GM08714 (cell line): ENCODE measurements around the gene LIMS1.
"Not testable (repeated sequence)": the region's sequence is repeated elsewhere in the genome, so short reads cannot be mapped to it uniquely, and the experiment has no call there.

Experiments
- H3K4me3 ChIP-seq: fragments of 200-500 bp; sonication (Bioruptor generic); 2 replicates; pipeline ENCODE4 v1.5.1; 2014; ENCODE audit warnings: mild to moderate bottlenecking, low read length, inconsistent platforms
- ZNF274 ChIP-seq: IDR thresholded peaks from 2 replicates; pipeline ENCODE4 v1.6.1; 2012; ENCODE audit warnings: mild to moderate bottlenecking, low read depth, low read length

LIMS1 gene

DNA sequence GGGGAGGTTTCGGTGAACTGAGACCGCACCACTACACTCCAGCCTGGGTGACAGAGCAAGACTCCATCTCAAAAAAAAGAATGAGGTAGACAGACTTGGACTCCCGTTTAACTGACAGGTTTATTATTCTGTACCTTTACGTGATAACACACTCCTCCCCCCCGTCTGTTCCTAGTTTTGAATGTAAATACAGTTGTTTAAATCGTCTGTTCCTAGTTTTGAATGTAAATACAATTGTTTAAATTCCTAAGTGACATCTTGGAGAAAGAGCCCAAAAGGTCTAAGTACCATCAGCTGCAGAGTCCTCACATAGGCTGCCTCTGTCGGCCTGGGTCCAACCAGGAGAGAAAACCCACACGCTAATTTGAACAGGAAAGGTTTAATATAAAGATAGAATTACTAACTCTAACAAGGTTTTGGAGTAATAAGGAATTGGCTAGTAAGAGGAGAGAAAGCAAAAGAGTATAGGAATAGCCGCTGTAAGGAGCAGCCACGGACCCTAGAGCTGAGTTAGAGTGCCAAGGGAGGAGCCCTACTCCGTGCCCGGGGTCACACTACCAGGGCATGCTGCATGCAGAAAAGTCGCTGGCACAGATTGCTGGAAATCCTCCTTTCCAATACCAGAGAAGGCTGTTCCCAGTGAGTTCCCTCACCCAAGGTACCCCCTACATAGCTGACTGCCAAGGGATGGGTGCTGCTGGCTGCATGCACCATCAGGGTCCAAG, 101.5 kb downstream of the LIMS1 start:
- no peak overlapping the region for H3K4me3 ChIP-seq
- TF ChIP-seq ZNF274 = no peak

DNA sequence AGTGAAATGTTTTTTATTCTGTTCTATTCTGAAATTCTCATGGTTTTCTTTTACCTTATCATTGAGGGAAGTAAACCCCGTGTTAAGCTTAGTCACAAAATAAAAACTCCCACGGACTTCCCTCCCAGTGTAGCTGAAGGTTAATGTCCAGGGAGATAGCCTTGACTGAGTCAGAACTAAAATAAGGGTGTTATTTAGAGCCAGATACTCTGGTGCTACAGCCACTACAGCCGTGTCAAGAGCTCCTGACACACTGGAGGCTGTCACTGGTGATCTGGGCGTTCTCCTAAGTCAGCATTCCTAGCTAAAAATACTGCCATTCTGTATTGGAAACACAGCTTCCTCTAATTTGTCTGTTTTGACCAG, 103.0 kb downstream of the LIMS1 start:
- H3K4me3 ChIP-seq = no peak overlapping the region
- TF ChIP-seq ZNF274 = no peak

DNA sequence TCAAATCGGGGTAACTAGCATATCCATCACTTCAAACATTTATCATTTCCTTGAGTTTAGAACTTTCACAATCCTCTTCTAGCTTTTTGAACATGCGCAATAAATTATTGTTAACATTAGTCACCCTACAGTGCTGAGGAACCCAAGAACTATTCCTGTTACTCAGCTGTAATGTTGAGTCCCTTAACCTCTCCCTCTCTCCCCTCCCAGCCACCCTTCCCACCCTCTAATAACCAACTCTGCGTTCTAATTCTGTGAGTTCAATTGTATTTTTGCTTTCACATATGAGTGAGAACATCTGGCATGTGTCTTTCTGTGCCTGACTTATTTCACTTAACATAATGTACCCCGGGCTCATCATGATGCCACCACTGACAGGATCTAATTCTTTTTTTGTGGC, 106.5 kb downstream of the LIMS1 start:
- no peak overlapping the region for H3K4me3 ChIP-seq
- no peak for TF ChIP-seq ZNF274

DNA sequence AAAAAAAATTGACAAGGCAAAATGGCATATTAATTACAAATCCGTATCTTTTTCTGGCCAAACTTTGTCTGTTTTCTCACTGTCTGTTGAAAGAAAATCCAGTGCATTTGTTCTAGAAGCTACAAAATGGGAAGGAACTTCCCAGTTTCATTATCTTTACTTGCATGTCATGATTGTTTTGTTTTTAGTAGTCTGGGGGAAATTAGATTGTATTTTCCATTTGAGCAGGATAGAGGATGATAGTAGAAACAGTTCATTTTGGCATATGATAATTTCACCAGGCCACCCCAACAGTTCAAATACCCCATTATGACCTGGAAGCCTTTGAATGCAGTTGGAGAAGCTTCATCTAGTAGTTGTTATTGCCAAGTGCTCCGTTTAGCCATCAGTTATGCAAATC, 107.5 kb downstream of the LIMS1 start:
- H3K4me3 ChIP-seq = no peak overlapping the region
- no peak for TF ChIP-seq ZNF274

DNA sequence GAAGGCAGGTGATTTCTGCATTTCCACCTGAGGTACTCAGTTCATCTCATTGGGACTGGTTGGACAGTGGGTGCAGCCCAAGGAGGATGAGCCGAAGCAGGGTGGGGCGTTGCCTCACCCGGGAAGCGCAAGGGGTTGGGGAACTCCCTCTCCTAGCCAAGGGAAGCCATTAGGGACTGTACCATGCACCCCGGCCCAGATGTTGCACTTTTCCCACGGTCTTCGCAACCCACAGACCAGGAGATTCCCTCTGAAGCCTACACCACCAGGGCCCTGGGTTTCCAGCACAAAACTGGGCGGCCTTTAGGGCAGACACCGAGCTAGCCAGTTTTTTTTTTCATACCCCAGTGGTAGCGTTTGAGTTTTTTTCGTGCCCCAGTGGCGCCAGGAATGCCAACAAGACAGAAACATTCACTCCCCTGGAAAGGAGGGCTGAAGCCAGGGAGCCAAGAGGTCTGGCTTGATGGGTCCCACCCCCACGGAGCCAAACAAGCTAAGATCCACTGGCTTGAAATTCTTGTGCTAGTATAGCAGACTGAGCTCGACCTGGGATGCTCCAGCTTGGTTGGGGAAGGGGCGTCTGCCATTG, 109.1 kb downstream of the LIMS1 start:
- TF ChIP-seq ZNF274 = no peak
- no peak overlapping the region for H3K4me3 ChIP-seq

DNA sequence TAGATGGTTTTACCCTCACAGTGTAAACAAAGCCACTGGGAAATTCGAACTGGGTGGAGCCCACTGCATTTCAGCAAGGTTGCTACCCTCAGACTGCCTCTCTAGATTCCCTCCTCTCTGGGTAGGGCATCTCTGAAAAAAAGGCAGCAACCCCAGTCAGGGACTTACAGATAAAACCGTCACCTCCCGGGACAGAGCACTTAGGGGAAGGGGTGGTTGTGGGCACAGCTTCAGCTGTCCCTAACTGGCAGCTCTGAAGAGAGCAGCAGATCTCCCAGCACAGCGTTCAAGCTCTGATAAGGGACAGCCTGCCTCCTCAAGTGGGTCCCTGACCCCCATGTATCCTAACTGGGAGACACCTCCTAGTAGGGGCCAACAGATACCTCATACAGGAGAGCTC, 109.6 kb downstream of the LIMS1 start:
- H3K4me3 ChIP-seq = not testable (repeated sequence)

DNA sequence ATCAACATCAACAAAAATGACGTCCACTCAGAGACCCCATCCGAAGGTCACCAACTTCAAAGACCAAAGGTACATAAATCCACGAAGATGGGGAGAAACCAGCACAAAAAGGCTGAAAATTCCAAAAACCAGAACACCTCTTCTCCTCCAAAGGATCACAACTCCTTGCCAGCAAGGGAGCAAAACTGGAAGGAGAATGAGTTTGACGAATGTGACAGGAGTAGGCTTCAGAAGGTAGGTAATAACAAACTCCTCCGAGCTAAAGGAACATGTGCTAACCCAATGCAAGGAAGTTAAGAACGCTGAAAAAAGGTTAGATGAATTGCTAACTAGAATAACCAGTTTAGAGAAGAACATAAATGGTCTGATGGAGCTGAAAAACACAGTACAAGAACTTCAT, 110.2 kb downstream of the LIMS1 start:
- H3K4me3 ChIP-seq = not testable (repeated sequence)

DNA sequence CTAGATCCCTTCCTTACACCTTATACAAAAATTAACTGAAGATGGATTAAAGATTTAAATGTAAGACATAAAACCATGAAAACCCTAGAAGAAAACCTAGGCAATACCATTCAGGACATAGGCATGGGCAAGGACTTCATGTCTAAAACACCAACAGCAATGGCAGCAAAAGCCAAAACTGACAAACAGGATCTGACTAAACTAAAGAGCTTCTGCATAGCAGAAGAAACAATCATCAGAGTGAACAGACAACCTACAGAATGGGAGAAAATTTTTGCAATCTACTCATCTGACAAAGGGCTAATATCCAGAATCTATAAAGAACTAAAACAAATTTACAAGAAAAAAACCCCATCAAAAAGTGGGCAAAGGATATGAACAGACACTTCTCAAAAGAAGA, 114.5 kb downstream of the LIMS1 start:
- not testable (repeated sequence) for H3K4me3 ChIP-seq

DNA sequence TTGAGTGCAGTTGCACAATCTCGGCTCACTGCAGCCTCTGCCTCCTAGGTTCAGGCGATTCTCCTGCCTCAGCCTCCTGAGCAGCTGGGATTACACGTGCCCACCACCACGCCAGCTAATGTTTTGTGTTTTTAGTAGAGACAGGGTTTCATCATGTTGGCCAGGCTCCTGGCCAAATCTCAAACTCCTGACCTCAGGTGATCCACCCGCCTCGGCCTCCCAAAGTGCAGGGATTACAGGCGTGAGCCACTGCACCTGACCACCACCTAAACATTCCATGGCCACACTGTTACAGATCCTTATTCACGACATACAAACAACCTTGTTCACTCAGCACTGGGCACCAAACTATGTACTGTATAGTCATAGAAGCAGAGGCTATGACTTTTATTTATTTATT, 116.2 kb downstream of the LIMS1 start:
- H3K4me3 ChIP-seq = not testable (repeated sequence)

DNA sequence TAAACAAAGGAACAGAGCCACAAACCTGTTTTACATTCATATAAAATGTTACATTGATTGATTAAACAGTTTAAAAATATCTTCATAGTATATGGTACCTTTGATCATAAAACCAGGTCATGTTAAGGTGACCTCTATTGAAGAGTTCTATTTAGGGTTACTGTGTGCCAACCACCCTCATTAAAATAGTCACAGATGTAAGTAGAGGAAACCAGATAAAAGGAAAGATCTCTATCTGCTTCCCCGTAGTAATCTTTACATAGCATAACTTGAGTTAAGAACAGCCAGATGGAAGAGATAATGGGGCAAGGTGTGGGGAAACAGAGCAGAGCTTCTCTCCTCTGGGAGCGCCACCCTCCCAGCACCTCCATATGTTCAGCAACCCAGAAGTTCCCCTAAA, 117.2 kb downstream of the LIMS1 start:
- H3K4me3 ChIP-seq = not testable (repeated sequence)

DNA sequence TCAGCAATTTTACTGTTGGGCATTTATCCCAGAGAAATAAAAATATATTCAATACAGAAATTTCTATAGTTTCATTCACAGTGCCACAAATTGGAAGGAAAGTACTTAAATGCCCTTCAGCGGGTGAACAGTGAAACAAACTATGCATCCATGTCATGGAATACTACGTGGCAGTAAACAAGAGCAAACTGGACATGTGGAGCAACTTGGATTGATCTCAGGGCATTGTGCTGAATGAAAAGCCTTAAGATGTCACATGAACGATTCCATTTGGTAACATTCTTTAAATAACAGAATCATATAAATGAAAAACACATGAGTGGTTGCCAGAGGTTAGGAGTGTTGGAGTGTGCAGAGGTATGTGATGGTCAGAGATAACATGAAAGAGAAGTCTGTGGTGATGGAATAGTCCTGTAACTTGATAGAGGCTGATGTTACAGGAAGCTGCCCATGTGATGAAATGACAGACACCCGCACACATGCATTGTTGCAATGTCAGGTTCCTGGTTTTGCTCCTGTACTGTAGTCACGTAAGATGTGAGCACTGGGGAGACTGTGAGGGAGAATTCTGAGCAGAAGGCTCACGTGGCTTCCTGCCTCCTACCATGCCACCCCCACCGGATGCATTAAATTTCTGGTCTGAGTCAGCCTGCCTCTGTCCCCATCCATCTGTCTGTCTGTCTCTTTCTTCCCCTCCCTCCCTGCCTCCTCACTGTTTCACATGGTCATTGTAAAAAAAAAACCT, 118.1 kb downstream of the LIMS1 start:
- H3K4me3 ChIP-seq = not testable (repeated sequence)

DNA sequence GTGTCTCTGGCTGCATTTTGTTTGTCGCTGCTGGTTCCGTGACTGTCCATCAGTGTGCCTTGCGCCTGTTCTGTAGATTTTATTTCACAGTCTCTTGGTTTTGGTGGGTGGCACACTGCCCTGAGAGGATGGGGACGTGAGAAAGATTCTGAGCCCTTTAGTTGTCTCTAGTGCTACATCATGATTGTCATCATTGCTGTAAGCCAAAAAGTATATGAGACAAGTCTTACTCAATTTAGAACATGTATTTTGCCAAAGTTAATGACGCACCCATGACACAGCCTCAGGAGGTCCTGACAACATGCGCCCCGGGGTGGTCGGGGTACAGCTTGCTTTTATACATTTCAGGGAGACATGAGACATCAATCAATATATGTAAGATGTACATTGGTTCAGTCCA, 119.2 kb downstream of the LIMS1 start:
- not testable (repeated sequence) for H3K4me3 ChIP-seq

DNA sequence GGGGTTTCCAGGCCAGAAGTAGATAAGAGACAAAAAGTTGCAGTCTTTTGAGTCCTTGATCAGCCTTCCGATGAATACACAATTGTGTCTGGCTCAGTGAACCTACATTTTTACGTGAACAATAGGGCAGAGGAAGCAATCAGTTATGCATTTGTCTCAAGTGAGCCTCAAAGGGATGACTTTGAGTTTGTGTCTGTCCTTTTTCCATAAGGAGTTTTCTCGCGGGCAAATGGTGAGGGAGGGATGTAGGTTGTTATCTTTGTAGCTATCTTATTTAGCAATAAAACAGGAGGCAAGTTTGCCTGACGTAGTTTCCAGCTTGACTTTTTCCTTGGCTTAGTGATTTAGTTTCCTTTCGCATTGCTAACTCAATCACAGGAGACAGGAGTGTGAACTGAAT, 119.6 kb downstream of the LIMS1 start:
- not testable (repeated sequence) for H3K4me3 ChIP-seq

DNA sequence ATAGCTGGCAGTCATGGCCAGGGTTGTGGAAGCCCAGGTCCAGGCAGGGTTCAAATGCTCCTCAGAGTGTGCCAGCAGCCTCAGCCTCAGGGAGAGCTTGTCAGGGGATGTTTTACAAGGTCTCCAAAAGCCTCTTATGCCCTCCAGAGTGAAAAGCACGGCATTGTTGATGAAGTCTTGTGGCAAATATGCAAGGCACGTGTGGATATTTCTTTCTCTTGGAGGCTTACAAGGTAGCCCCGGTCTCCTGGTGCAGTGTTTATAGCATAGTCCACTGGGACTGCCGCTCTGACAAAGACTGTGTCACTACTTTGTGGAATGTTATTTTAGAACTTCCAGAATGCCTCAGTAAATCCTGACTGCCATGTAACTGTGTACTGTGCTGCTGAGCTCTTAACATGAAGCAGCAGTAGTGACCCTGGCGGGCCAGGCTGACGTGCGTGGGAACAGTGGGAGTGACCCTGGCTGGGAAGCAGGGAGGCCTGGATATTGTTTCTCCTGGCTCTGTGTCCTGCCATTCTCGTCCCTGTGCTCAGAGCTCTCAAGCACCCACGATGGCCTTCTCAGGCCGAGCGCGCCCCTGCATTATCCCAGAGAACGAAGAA, 120.4 kb downstream of the LIMS1 start:
- not testable (repeated sequence) for H3K4me3 ChIP-seq

DNA sequence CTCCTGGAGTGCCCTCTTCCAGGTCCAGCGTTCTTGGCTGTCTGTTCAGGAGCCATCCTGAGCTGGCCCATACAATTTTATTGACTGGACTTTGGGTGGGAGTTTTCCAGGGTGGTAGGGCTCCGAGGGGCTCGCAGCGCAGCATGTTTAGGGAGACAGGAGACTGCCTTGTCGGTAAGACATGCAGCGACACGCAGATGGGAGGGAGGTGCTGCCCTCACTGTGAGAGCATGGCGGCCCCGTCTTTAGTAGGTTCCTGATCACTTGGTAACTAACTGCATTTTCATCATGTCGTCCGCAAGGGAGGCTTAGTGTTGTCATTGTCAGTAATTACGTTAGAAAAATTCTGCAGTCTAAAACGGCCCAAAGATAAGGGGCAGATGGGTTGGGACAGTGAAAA, 121.0 kb downstream of the LIMS1 start:
- not testable (repeated sequence) for H3K4me3 ChIP-seq

DNA sequence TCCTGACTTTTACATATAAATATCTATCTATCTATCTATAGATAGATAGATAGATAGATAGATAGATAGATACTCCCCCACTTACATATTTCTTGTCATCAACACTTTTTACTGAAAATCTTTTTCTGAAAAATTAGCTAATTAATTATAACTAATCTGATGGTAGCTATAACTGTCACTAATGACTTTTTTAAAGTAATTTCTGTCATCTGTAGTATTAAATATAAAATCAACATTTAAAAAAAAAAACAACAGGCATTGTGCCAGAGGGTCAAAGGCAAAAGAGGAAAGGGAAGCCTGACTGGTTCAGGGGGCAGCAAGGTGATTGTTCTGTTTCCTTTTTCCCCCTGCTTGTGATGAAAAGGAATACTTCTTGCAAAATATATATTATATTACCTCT, 122.0 kb downstream of the LIMS1 start:
- H3K4me3 ChIP-seq = not testable (repeated sequence)

DNA sequence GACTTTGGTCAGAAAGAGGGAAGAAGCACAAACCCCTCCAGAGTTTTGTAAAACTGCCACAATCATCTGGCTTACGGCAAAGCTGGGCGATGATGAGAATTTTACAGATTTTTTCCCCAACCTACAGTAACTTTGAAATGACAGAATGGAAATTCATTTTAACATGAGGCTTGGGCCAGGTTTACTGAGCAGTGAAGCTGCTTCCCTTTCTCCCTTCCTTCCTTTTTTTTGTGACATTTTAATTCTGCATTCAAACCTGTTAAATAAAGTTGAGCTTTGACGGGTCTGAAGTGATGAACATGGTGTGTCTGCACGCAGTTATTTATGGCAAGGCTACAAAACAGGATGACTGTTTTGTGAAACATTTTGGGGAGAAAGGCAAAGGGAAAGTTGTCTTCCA, 123.2 kb downstream of the LIMS1 start:
- not testable (repeated sequence) for H3K4me3 ChIP-seq

DNA sequence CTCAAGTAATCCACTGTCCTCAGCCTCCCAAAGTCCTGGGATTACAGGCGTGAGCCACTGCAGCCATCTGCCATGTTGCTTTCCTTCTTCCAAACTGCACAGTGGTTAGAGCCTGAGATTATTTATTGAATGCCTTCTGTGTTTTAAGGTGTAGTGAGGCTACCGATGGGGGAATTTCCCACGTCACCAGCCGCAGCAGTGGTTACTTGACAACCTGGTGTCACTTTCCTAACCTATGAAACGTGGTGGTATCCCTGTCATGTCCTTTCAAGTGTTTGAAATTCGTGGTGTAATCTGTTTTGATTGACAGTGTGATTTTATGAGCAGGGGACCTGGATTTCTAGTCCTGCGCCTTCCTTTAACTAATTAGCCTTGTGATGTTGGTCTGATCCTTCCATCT, 124.3 kb downstream of the LIMS1 start:
- H3K4me3 ChIP-seq = not testable (repeated sequence)

DNA sequence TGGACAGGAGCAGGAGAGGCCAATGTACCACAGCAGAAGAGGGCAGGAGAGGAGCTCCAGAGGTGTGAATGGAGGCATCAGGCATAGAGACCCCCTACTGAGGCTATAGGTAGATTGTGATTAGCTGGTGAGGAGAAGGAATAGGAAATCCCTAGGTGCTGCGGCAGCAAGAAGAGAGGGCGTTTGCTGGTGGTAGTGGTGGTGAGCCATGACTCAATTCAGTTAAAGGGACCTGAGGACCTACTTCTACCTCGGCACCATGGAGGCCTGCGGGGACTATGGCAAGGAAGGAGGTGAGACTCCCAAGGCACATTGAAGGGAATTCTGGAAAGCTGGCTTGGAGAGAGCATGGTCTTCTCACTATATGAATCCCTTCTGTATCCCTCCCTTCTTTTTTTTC, 127.2 kb downstream of the LIMS1 start:
- not testable (repeated sequence) for H3K4me3 ChIP-seq

DNA sequence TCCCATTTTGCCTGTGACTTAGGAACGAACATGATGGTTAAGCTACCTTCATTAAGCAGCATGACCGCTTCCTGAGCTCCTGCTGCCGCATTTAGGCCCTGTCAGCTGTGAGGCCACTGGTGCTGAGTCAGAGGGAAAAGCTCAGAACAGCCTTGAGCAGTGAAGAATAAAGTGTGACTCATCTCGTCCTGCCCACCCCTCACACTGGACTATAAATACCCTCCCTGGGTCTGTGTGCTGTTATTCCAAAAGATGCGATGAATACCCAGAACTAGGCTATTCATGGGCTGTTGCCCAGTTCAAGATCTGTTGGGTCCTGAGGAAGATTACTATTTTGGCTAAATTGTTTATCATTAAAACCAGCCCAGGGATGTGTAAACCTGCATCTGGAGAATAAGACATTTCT, 127.9 kb downstream of the LIMS1 start:
- not testable (repeated sequence) for H3K4me3 ChIP-seq

DNA sequence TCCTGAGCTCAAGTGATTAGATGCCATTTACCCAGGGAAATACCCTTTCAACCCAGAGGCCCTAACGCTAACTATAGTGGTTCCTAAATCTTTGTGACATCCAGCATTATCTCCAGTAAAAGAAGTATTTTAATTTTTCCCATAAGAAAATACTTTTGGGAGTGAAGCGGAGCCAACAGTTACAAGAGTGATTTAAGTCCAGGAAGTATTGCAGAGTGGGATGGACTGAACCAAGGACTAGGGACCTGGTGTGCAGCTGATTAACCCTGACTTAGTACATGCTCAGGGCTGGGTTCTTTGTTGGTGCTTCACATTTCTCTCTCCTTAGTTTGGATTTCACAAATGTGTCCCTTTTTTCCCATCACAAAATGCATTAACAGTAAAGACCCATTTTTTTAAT, 129.1 kb downstream of the LIMS1 start:
- H3K4me3 ChIP-seq = not testable (repeated sequence)

DNA sequence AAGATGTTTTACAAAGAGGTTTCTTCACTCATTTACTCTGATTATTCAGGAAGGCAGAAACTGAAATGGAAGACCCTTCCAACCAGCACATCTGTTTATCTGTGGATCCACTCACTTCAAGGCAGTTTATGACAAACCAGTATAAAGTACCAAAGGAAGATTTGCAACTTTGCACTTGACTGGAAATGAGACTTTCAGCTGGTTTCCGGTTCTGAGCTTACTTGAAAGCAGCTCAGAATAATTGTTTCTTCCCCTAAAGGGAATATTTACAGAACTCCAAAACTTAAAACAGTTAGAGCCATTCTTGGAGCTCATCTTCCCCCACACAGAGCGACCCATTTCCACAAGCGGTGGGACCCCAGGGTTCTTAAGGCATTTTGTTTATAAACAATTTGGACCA, 129.8 kb downstream of the LIMS1 start:
- H3K4me3 ChIP-seq = not testable (repeated sequence)
